Measurements from ENCODE around the gene PROKR1.
"Not testable (repeated sequence)": the region's sequence is repeated elsewhere in the genome, so short reads cannot be mapped to it uniquely, and the experiment has no call there.

PROKR1 gene

DNA sequence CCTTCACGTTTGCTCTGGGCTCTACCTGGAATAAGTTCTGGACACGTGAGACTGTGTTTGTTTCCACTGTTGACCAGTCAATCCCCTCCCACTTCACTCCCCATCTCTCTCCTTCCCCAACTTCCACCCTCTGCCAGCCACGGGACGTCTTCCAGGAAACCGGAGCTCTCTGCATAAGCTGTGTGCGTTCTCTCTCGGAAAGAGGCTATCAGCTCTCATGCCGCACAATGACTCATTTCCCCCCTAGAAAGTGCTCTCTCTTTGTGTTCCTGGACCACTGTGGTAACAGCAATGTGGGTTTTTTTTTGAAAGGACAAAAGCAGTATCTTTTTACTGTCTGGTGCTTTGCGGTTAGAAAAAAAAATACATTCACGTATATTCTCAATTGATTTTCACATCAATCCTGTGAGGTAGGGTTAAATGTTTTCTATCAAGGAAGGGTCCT is 10.2 kb downstream of the PROKR1 start:
- DNase-seq (ENCODE audit: extremely low read depth in 1 of 2, low read depth in 1 of 2): no peak

DNA sequence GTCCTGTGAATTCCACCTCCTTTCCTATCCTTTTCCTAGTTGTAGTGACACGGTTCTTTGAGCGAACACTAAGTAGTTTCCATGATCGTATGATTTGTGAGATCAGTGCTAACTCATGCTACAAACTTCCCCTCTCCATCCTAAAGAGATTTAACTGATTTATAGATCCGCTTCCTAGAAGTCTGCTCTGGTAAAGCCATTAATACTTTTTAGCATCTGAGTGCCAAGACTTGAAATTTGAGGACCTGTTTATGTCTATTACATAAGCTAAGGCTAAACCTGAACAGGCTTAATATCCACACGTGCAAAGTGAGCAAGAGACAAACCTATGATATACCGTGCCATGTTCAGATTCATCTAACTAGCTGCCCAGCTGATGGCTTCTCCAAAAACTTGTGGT is 14.9 kb downstream of the PROKR1 start:
- DNase-seq (ENCODE audit: extremely low read depth in 1 of 2, low read depth in 1 of 2): no peak

DNA sequence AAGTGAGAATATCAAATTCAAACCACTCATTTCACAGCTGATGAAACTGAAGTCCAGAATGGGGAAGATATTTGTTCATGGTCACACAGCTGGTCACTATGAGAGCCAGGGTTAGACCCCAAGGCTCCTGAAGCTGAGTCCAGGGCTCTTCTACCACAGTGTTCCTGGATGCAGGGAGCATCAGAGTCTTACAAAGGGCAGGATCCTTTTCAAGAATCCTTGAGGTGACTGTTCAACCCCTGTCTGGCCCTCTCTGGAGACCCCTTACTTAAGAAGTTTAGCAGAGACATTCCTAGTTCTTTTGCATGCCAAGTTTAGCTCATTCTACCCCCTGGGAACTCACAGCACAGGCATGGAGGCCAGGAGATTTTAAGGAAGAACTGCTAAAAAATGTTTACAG is 15.7 kb downstream of the PROKR1 start:
- DNase-seq (ENCODE audit: extremely low read depth in 1 of 2, low read depth in 1 of 2): no peak

DNA sequence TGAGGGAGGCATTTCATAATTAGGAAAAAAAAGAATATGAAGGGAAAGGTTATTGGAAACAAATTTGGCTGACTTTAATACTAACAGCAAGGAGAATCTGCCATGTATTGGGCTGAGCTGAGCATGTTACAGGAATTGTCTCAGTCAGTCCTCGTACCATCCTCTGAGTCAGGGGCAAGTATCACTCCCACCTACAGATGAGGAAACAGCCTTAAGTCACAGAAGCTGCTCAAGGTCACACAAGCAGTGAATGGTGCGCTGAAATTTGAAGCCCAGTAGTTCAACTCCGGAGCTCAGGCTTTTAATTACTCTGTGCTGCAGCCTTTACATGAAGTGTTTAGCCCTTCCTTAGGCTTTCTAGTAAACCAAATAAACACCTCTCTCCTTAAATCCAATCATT is 17.3 kb downstream of the PROKR1 start:
- no peak for DNase-seq (ENCODE audit: extremely low read depth in 1 of 2, low read depth in 1 of 2)

DNA sequence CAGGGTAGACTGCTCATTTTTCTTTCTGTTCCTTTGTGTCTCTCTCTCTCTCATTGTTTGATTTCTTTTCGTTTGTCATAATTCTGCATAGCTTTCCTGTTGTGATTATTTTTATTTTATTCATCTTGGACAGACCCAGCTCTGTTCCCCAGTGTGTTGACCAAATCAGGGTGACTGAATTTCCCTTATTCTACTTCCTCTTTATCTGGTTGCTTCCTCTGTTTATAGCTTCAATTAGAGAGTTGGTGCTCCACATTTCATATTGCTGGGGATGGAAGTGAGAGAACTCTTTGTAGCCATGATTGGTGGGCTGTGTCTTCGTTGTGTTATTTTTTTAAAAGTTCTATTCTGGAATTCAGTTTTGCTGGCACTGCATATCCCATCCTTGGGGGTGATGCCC is 19.1 kb downstream of the PROKR1 start:
- no peak for DNase-seq (ENCODE audit: extremely low read depth in 1 of 2, low read depth in 1 of 2)

DNA sequence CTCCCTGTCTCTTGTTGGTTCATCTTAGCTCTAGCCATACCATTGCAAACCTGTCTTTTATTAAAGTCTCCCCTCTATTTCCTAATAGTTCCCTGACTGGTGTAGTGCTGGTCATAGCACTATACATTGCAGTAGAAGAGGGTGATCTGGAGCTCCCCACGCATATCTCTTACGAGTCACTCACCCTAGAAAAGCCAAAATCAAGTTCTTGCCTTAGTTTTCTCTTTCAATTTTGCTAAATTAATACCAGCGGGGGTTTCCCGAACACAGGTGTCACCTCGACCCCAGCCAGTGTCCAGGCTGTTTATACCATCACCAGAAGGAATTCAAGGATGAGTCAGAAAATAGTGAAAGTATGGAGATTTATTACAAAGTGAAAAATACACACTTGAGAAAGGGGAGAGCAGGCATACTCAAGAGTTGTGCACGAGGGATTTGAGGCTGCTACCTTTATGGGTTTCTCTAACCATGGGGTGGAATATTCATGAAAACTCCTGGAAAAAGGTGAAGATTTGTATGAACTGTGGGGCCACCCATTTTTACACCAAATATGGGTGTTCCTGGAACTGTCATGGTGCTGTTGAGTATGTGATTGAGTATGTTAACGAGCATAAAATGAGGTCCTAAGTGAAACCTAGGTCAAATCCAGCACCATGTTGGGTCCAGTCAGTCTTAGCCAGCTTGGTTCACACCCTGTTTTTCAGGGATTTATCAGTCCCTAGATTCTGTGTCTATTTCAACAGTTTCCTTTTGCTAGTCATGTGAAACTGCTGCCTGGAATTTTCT is 20.2 kb downstream of the PROKR1 start:
- DNase-seq (ENCODE audit: extremely low read depth in 1 of 2, low read depth in 1 of 2): no peak

DNA sequence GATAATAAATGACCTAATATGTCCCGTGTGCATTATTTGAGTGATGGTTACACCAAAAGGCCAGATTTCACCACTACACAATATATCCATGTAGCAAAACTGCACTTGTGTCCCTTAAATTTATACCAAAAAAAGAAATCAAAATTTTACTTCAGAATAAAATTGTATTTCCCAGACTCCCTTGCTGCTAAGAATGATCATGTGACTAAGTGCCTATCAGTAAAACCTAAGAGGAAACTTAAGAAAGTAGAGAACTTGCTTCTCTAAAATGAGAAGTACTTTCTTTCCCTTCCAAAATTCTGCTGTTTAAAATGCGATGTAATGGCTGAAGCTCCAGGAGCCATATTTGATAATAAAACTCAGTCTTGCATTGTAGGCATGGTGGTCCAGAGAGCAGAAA is 24.0 kb downstream of the PROKR1 start:
- DNase-seq (ENCODE audit: extremely low read depth in 1 of 2, low read depth in 1 of 2): no peak

DNA sequence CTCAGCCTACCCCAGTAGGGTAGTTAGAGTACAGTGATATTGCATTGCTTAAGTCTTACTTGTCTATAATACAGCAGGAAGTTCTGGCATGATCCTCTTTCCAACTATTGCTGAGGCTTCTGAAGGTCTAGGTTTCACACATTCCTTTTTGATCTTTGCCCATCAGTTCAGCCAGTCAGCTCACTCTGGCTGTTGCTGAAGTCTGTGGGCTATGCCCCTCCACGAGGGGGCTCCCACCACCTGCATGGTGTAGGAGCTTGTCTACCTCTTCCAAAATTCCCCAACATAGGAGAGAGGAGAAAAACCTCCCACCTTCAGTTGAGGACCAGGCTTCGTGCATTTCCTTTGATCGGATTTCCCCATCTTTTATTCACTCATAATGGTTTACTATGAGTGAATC is 26.3 kb downstream of the PROKR1 start:
- DNase-seq (ENCODE audit: extremely low read depth in 1 of 2, low read depth in 1 of 2): no peak

DNA sequence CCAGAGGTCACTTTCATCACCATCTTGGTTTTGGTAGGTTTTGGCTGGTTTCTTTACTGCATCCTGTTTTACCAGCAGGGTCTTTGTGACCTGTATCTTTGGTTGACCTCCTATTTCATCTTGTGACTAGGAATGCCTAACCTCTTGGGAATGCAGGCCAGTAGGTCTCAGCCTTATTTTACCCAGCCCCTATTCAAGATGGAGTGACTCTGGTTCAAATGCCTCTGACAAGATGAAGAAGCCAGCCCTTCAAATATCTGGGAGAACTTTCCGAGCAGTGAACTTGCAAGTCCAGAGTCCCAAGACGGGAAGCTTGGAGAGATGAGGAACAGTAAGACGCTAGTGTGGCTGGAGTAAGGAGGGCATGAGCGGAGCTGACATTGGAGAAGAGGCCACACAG is 28.6 kb downstream of the PROKR1 start:
- no peak for DNase-seq (ENCODE audit: extremely low read depth in 1 of 2, low read depth in 1 of 2)

DNA sequence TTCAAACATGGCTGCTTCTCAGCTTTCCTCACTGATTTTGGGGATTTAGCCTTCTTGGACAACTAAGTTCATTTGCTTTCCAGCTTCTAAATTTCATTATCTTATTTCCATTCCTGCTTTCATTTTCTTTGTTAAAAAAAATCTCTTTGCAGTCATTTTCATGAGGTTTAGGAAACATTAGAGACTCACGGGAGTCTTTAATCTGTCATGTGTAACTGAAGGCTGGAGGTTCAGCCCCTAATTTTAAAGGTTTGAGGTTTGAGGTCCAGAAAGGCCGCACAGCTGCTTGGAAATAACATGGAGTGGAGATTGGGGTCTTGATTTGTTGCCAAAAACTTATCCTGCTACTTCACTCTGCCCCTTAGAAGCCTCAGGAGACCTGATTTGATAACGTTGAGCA is 30.3 kb downstream of the PROKR1 start:
- DNase-seq (ENCODE audit: extremely low read depth in 1 of 2, low read depth in 1 of 2): no peak

DNA sequence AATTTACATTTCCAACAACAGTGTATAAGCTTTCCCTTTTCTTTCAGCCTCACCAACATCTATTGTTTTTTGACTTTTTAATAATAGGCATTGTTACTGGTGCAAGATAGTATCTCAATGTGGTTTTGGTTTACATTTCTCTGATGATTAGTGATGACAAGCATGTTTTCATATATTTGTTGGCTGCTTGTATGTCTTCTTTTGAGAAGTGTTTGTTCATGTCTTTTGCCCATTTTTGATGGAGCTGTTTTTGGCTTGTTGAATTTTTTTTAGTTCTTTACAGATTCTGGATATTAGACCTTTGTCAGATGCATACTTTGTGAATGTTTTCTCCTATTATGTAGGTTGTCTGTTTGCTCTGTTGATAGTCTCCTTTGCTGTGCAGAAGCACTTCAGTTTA is 32.1 kb downstream of the PROKR1 start:
- DNase-seq (ENCODE audit: extremely low read depth in 1 of 2, low read depth in 1 of 2): no peak

DNA sequence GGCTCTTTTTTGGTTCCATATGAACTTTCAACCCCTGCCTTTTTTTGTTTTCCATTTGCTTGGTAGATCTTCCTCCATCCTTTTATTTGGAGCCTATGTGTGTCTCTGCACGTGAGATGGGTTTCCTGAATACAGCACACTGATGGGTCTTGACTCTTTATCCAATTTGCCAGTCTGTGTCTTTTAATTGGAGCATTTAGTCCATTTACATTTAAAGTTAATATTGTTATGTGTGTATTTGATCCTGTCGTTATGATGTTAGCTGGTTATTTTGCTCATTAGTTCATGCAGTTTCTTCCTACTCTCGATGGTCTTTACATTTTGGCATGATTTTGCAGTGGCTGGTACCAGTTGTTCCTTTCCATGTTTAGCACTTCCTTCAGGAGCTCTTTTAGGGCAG is 34.5 kb downstream of the PROKR1 start:
- DNase-seq (ENCODE audit: extremely low read depth in 1 of 2, low read depth in 1 of 2): not testable (repeated sequence)

DNA sequence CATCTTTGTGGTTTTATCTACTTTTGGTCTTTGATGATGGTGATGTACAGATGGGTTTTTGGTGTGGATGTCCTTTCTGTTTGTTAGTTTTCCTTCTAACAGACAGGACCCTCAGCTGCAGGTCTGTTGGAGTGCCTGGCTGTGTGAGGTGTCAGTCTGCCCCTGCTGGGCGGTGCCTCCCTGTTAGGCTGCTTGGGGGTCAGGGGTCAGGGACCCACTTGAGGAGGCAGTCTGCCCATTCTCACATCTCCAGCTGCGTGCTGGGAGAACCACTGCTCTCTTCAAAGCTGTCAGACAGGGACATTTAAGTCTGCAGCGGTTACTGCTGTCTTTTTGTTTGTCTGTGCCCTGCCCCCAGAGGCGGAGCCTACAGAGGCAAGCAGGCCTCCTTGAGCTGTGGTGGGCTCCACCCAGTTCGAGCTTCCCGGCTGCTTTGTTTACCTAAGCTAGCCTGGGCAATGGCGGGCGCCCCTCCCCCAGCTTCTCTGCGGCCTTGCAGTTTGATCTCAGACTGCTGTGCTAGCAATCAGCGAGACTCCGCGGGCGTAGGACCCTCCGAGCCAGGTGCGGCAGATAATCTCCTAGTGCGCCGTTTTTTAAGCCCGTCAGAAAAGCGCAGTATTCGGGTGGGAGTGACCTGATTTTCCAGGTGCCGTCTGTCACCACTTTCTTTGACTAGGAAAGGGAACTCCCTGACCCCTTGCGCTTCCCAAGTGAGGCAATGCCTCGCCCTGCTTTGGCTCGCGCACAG is 36.0 kb downstream of the PROKR1 start:
- DNase-seq (ENCODE audit: extremely low read depth in 1 of 2, low read depth in 1 of 2): not testable (repeated sequence)

DNA sequence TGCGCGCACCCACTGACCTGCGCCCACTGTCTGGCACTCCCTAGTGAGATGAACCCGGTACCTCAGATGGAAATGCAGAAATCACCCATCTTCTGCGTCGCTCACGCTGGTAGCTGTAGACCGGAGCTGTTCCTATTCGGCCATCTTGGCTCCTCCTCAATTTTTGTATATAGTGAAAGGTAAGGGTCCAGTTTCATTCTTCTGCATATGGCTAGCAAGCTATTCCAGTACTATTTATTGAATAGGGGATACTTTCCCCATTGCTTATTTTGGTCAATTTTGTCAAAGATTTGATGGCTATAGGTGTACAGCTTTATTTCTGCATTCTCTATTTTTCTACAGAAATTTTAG is 36.5 kb downstream of the PROKR1 start:
- not testable (repeated sequence) for DNase-seq (ENCODE audit: extremely low read depth in 1 of 2, low read depth in 1 of 2)

DNA sequence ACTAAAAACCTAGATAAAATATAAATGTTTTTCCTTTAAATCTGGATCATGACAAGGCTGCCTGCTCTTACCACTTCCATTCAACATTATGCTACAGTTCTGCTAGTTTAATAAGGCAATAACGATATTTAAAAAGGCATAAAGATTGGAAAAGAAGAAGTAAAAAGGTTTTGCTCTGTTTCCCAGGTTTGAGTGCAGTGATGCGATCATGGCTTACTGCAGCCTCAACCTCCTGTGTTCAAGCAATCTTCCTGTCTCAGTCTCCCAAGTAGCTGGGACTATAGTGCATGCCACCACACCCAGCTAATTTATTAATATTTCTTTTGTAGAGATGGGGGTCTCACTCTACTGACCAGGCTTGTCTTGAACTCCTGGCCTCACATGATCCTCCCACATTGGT is 40.8 kb downstream of the PROKR1 start:
- no peak for DNase-seq (ENCODE audit: extremely low read depth in 1 of 2, low read depth in 1 of 2)

DNA sequence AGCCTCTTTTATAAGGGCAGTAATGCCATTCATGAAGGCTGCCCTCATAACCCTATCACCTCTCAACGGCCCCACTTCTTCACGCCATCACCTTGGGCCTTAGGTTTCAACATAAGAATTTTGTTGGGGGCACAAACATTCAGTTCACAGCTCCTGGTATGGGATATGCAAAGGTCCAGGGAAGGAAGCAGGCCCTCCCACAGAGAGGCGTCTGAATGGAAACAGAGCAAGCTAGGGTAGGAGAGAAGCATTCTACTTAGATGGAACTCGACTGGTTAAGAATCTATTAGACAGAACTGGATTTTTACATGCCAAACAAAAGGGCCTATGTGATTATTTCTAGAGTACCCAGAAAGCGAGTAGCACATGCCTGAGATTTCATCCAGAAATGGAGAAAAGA is 42.8 kb downstream of the PROKR1 start:
- no peak for DNase-seq (ENCODE audit: extremely low read depth in 1 of 2, low read depth in 1 of 2)

DNA sequence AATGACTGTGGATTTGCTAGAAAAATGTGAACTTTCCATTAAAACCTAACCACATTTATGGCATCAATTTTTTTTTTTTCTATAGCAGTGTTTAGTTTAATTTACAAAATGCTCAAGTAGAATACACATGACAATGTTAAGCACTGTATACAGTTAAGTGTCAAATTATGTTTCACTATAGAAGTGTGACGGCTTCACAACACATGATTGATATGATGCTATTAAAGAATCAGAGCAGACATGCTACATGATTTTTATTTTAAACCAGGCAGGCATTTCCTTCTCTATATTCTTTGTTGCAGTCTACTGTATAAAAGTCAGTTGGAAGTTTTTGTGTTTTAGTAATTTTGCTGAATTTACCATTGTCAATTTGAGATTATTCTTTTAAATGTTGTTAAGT is 43.6 kb downstream of the PROKR1 start:
- DNase-seq (ENCODE audit: extremely low read depth in 1 of 2, low read depth in 1 of 2): no peak

DNA sequence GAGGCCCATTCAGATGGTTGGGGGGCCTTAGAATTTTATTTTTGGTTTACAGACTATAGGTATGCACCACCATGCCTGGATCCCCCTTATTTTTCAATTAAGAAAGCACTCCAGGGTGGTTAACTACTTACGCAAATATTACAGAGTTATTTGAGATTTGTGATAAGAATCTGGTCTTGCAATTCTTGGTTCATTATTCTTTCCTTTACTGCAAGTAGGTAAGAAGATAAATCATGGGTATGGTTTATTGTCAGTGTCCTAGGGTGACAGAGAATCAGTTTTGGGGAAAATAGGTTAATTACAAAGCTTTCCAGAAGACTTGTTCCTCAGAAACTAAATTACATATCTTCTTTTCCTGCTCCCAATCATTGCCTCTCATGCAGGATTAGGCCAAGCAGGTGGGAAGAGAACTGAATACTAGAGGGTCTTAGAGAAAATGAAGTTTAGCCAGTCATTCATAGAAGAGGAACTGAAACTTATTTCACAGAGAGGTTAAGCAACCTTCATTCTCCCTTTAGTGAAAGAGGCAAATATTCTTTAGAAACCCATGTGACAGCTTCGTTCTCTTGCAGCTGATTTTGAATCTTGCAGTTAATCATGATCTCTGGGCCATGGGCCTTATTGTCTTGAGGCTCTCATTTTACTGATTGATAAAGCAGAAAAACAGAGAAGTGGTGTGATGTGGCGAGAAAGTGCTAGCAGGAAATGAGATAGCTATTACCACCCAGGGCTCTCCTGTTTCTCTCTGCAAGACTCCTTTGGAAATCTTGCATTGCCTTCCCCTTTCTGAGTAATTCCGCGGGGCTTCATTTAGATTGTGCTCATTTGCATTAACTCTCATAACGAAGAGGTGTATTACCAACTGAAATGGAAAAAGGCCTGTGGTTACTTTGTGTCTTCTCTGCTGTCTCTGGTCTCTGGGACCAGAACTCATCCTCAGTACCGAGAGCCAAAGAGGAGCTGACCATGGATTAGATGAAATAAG is 46.5 kb downstream of the PROKR1 start:
- no peak for DNase-seq (ENCODE audit: extremely low read depth in 1 of 2, low read depth in 1 of 2)

DNA sequence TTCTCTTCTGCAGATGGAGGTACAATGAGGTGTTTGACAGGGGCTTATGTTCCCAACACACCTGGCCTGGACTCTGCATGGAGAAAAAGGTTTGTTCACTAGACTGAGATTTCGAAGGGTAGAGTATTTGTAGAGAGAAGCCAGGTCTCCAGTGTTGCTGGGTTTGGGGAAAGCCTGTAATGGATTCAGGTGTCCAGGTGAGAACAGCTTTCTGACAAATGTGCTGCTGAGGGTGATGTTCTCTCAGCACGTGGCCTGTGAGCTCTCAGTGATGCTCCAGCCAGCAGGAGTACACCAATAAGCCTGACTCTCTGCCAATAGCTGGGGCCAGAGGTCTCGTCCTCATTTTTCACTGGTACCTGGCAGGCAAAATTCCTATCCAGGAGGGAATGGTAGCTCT is 47.5 kb downstream of the PROKR1 start:
- no peak for DNase-seq (ENCODE audit: extremely low read depth in 1 of 2, low read depth in 1 of 2)

DNA sequence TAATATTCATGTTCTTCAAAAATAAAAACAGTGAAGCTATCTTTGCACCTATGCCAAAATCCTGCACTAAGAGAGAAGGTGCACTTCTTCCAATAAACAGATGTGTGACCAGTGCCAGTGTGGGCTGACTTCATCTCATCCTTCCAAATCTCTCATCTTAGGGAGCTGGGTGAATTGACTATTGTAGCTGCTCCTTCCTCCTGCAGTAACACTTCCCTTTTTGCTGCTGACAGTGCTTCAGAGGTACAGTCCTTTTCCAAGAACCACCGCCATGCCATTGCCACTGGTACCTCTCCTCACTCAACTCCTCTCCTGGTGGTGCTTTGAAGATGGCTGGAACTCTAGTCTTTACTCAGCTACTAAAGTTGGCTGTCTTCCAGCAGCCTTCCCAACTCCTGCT is 49.1 kb downstream of the PROKR1 start:
- no peak for DNase-seq (ENCODE audit: extremely low read depth in 1 of 2, low read depth in 1 of 2)

DNA sequence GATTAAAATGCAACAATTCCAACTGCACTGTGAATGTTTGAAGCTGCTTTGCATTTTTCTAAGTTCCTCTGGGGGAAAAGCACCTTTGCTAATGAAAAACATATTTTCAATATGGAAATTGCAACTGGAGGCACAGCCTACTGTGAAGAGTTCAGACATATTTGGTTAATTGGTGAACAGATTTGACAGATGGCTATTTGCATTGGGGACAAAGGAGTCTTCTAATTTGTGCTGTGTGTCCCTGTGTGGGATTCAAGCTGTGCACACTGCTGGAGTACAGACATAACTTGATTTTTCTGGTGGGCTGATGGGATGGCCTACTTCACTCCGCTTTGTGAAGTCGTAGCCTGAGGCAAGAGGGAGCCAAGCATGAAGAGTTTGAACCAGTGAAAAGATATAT is 50.6 kb downstream of the PROKR1 start:
- no peak for DNase-seq (ENCODE audit: extremely low read depth in 1 of 2, low read depth in 1 of 2)
